Measurements from ENCODE around the gene HOXD11.

GRCh38 chr2:176156807-176157498 is 49.9 kb downstream of the HOXD11 start, which contains the start of gene HOXD3:
- TF ChIP-seq CTCF (IDR thresholded peaks at IDR 0.05 in 4 of 5, conservative IDR thresholded peaks at IDR 0.05 in 1 of 5) (no peak), POLR2A (IDR thresholded peaks at IDR 0.05) (no peak)

All from gastrocnemius medialis (tissue), 4 donors.